Loucy (cell line): ENCODE measurements around the gene PIK3CG.
"Not testable (repeated sequence)": the region's sequence is repeated elsewhere in the genome, so short reads cannot be mapped to it uniquely, and the experiment has no call there.

Experiments
- CTCF ChIP-seq: fragments of 200-600 bp; sonication (generic); conservative IDR thresholded peaks from 2 replicates; pipeline ENCODE4 v1.5.1; 2014; ENCODE audit warnings: mild to moderate bottlenecking, antibody characterized with exemption, low read length
- EZH2phosphoT487 ChIP-seq: fragments of 200-600 bp; IDR thresholded peaks from 2 replicates; pipeline ENCODE4 v1.6.1; 2018; ENCODE audit warnings: antibody characterized with exemption, mild to moderate bottlenecking, moderate library complexity, borderline replicate concordance

DNA sequence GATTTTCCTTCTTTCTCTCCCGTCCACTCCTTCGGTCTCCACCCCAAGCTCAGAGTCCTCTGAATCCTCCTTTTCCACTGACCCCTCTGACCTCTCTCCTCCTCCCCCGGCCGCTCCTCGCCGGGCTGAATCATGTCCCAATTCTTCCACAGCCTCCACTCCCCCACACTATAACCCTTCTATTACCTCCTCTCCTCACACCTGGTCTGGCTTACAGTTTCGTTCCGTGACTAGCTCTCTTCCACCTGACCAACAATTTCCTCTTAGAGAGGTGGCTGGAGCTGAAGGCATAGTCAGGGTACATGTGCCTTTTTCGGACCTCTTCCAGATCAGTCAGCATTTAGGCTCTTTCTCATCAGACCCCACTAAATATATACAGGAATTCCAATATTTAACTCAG, 34.2 kb upstream of the PIK3CG start:
- TF ChIP-seq CTCF, EZH2phosphoT487: not testable (repeated sequence)
